A549 (cell line): ENCODE results near the gene ALG3.

ENCODE experiments used
- BHLHE40 ChIP-seq: IDR thresholded peaks from 2 replicates; pipeline ENCODE4 v1.6.1; 2012; ENCODE audit warnings: low read depth, low read length, inconsistent platforms
- CEBPB ChIP-seq, 2 experiments: fragments of >200 bp in 1 of 2; sonication (Bioruptor Twin) in 1 of 2; formaldehyde crosslinking in 1 of 2; IDR thresholded peaks; 2 replicates each; pipeline ENCODE4 v1.6.1; 2012 to 2016
- JUN ChIP-seq, 2 experiments: fragments of >200 bp; sonication (Bioruptor Twin); formaldehyde crosslinking; IDR thresholded peaks; 2 replicates in 1 of 2; 3 replicates in 1 of 2; pipeline ENCODE4 v1.6.1; 2016 to 2017
- POLR2A ChIP-seq: IDR thresholded peaks from 2 replicates; pipeline ENCODE4 v1.6.1; 2012; ENCODE audit warnings: mild to moderate bottlenecking, low read length
- REST ChIP-seq: fragments of 200-600 bp; sonication (generic); IDR thresholded peaks from 2 replicates; pipeline ENCODE4 v1.6.1; 2016; ENCODE audit warnings: antibody characterized with exemption, mild to moderate bottlenecking, moderate library complexity

GRCh38 chr3:184284696-184285095 lies 35.9 kb upstream of the ALG3 start:
- TF ChIP-seq REST (no peak), POLR2A (no peak), JUN (IDR thresholded peaks at IDR 0.05) (no peak), BHLHE40 (no peak), CEBPB (IDR thresholded peaks at IDR 0.05) (no peak)
